Measurements from ENCODE around the gene EPB41L5.
"Not testable (repeated sequence)": the region's sequence is repeated elsewhere in the genome, so short reads cannot be mapped to it uniquely, and the experiment has no call there.

EPB41L5 gene

GRCh38 chr2:120068040-120068658 lies 55.3 kb downstream of the EPB41L5 start:
- H3K36me3 ChIP-seq (ENCODE audit: control insufficient read depth, insufficient read depth, low read length); H3K9ac ChIP-seq (ENCODE audit: low read length); H3K4me1 ChIP-seq (ENCODE audit: control insufficient read depth, insufficient read depth, low read length); H3K27ac ChIP-seq (ENCODE audit: low read depth, low read length); H3K27me3 ChIP-seq (ENCODE audit: control insufficient read depth, insufficient read depth, low read length); H3K4me3 ChIP-seq (ENCODE audit: low read length): not testable (repeated sequence)

GRCh38 chr2:120075545-120075944 lies 62.7 kb downstream of the EPB41L5 start:
- H3K4me1 ChIP-seq (ENCODE audit: control insufficient read depth, insufficient read depth, low read length), result no peaks in the 10 kb centered on the region
- no peak overlapping the region for H3K27ac ChIP-seq (ENCODE audit: low read depth, low read length)
- no peaks in the 10 kb centered on the region for H3K36me3 ChIP-seq (ENCODE audit: control insufficient read depth, insufficient read depth, low read length)
- H3K27me3 ChIP-seq (ENCODE audit: control insufficient read depth, insufficient read depth, low read length), result no peaks in the 10 kb centered on the region
- no peak overlapping the region for H3K4me3 ChIP-seq (ENCODE audit: low read length)
- no peak overlapping the region for H3K9ac ChIP-seq (ENCODE audit: low read length)

GRCh38 chr2:120077896-120078295 lies 65.0 kb downstream of the EPB41L5 start:
- Histone ChIP-seq H3K9ac (ENCODE audit: low read length) (no peak overlapping the region), H3K27ac (ENCODE audit: low read depth, low read length) (no peak overlapping the region), H3K27me3 (ENCODE audit: control insufficient read depth, insufficient read depth, low read length) (no peaks in the 10 kb centered on the region), H3K36me3 (ENCODE audit: control insufficient read depth, insufficient read depth, low read length) (no peaks in the 10 kb centered on the region), H3K4me3 (ENCODE audit: low read length) (no peak overlapping the region), H3K4me1 (ENCODE audit: control insufficient read depth, insufficient read depth, low read length) (no peaks in the 10 kb centered on the region)

GRCh38 chr2:120079647-120080046 lies 66.8 kb downstream of the EPB41L5 start:
- Histone ChIP-seq H3K4me1 (ENCODE audit: control insufficient read depth, insufficient read depth, low read length) (no peaks in the 10 kb centered on the region), H3K36me3 (ENCODE audit: control insufficient read depth, insufficient read depth, low read length) (no peaks in the 10 kb centered on the region), H3K27me3 (ENCODE audit: control insufficient read depth, insufficient read depth, low read length) (no peaks in the 10 kb centered on the region), H3K4me3 (ENCODE audit: low read length) (no peak overlapping the region), H3K9ac (ENCODE audit: low read length) (no peak overlapping the region), H3K27ac (ENCODE audit: low read depth, low read length) (no peak overlapping the region)

GRCh38 chr2:120091436-120091835 lies 78.6 kb downstream of the EPB41L5 start:
- no peaks in the 10 kb centered on the region for H3K27me3 ChIP-seq (ENCODE audit: control insufficient read depth, insufficient read depth, low read length)
- no peak overlapping the region for H3K4me3 ChIP-seq (ENCODE audit: low read length)
- no peak overlapping the region for H3K9ac ChIP-seq (ENCODE audit: low read length)
- no peak overlapping the region for H3K27ac ChIP-seq (ENCODE audit: low read depth, low read length)
- H3K36me3 ChIP-seq (ENCODE audit: control insufficient read depth, insufficient read depth, low read length), result no peaks in the 10 kb centered on the region
- H3K4me1 ChIP-seq (ENCODE audit: control insufficient read depth, insufficient read depth, low read length), result no peaks in the 10 kb centered on the region

GRCh38 chr2:120094795-120095194 lies 81.9 kb downstream of the EPB41L5 start:
- no peaks in the 10 kb centered on the region for H3K27me3 ChIP-seq (ENCODE audit: control insufficient read depth, insufficient read depth, low read length)
- no peaks in the 10 kb centered on the region for H3K4me1 ChIP-seq (ENCODE audit: control insufficient read depth, insufficient read depth, low read length)
- H3K27ac ChIP-seq (ENCODE audit: low read depth, low read length), result no peak overlapping the region
- no peak overlapping the region for H3K9ac ChIP-seq (ENCODE audit: low read length)
- no peak overlapping the region for H3K4me3 ChIP-seq (ENCODE audit: low read length)
- peaks cover 2% of the 10 kb centered on the region for H3K36me3 ChIP-seq (ENCODE audit: control insufficient read depth, insufficient read depth, low read length)

- H3K4me1 ChIP-seq (ENCODE audit: control insufficient read depth, insufficient read depth, low read length), result no peaks in the 10 kb centered on the region
- no peak overlapping the region for H3K9ac ChIP-seq (ENCODE audit: low read length)
- no peak overlapping the region for H3K4me3 ChIP-seq (ENCODE audit: low read length)
- no peak overlapping the region for H3K27ac ChIP-seq (ENCODE audit: low read depth, low read length)
- peaks cover 2% of the 10 kb centered on the region for H3K36me3 ChIP-seq (ENCODE audit: control insufficient read depth, insufficient read depth, low read length)
- H3K27me3 ChIP-seq (ENCODE audit: control insufficient read depth, insufficient read depth, low read length), result no peaks in the 10 kb centered on the region
Measured at GRCh38 chr2:120100627-120101026, 87.8 kb downstream of the EPB41L5 start.

GRCh38 chr2:120103723-120104467 lies 91.0 kb downstream of the EPB41L5 start:
- no peaks in the 10 kb centered on the region for H3K36me3 ChIP-seq (ENCODE audit: control insufficient read depth, insufficient read depth, low read length)
- H3K27ac ChIP-seq (ENCODE audit: low read depth, low read length), result no peak overlapping the region
- H3K4me3 ChIP-seq (ENCODE audit: low read length), result no peak overlapping the region
- no peak overlapping the region for H3K9ac ChIP-seq (ENCODE audit: low read length)
- no peaks in the 10 kb centered on the region for H3K4me1 ChIP-seq (ENCODE audit: control insufficient read depth, insufficient read depth, low read length)
- H3K27me3 ChIP-seq (ENCODE audit: control insufficient read depth, insufficient read depth, low read length), result no peaks in the 10 kb centered on the region

- Histone ChIP-seq H3K27ac (ENCODE audit: low read depth, low read length) (no peak overlapping the region), H3K4me1 (ENCODE audit: control insufficient read depth, insufficient read depth, low read length) (no peaks in the 10 kb centered on the region), H3K36me3 (ENCODE audit: control insufficient read depth, insufficient read depth, low read length) (no peaks in the 10 kb centered on the region), H3K4me3 (ENCODE audit: low read length) (no peak overlapping the region), H3K9ac (ENCODE audit: low read length) (no peak overlapping the region), H3K27me3 (ENCODE audit: control insufficient read depth, insufficient read depth, low read length) (no peaks in the 10 kb centered on the region)
Measured at GRCh38 chr2:120104772-120105171, 91.9 kb downstream of the EPB41L5 start.

- no peak overlapping the region for H3K4me3 ChIP-seq (ENCODE audit: low read length)
- H3K9ac ChIP-seq (ENCODE audit: low read length), result no peak overlapping the region
- no peak overlapping the region for H3K27ac ChIP-seq (ENCODE audit: low read depth, low read length)
- no peaks in the 10 kb centered on the region for H3K4me1 ChIP-seq (ENCODE audit: control insufficient read depth, insufficient read depth, low read length)
- H3K27me3 ChIP-seq (ENCODE audit: control insufficient read depth, insufficient read depth, low read length), result no peaks in the 10 kb centered on the region
- H3K36me3 ChIP-seq (ENCODE audit: control insufficient read depth, insufficient read depth, low read length), result no peaks in the 10 kb centered on the region
Measured at GRCh38 chr2:120105360-120105759, 92.5 kb downstream of the EPB41L5 start.

GRCh38 chr2:120108049-120108448 lies 95.2 kb downstream of the EPB41L5 start:
- Histone ChIP-seq H3K27ac (ENCODE audit: low read depth, low read length) (no peak overlapping the region), H3K4me1 (ENCODE audit: control insufficient read depth, insufficient read depth, low read length) (no peaks in the 10 kb centered on the region), H3K4me3 (ENCODE audit: low read length) (no peak overlapping the region), H3K36me3 (ENCODE audit: control insufficient read depth, insufficient read depth, low read length) (no peaks in the 10 kb centered on the region), H3K27me3 (ENCODE audit: control insufficient read depth, insufficient read depth, low read length) (no peaks in the 10 kb centered on the region), H3K9ac (ENCODE audit: low read length) (no peak overlapping the region)

GRCh38 chr2:120108749-120109148 lies 95.9 kb downstream of the EPB41L5 start:
- no peak overlapping the region for H3K9ac ChIP-seq (ENCODE audit: low read length)
- no peaks in the 10 kb centered on the region for H3K36me3 ChIP-seq (ENCODE audit: control insufficient read depth, insufficient read depth, low read length)
- H3K27ac ChIP-seq (ENCODE audit: low read depth, low read length), result no peak overlapping the region
- no peaks in the 10 kb centered on the region for H3K4me1 ChIP-seq (ENCODE audit: control insufficient read depth, insufficient read depth, low read length)
- no peak overlapping the region for H3K4me3 ChIP-seq (ENCODE audit: low read length)
- no peaks in the 10 kb centered on the region for H3K27me3 ChIP-seq (ENCODE audit: control insufficient read depth, insufficient read depth, low read length)

Data from rectal smooth muscle tissue (tissue), 1 donor.